NOMO-1 treated with DMSO at 0.1 percent for 48 hours (cell line): ENCODE measurements around the gene SORCS2.

ENCODE experiments used
- DNase-seq: peaks from one replicate; lab custom pipeline; 2025; ENCODE audit not compliant: unreplicated experiment; lab: John Stamatoyannopoulos, UW

Gene SORCS2

GRCh38 chr4:7384929-7385890 lies 192.9 kb downstream of the SORCS2 start:
- DNase-seq, result no peak

GRCh38 chr4:7387925-7388324 lies 195.6 kb downstream of the SORCS2 start:
- DNase-seq, result no peak

GRCh38 chr4:7388627-7389026 lies 196.3 kb downstream of the SORCS2 start:
- no peak for DNase-seq

- no peak for DNase-seq
These were observed 196.9 kb downstream of the SORCS2 start for GRCh38 chr4:7389101-7389701.

GRCh38 chr4:7389719-7390118 lies 197.4 kb downstream of the SORCS2 start:
- no peak for DNase-seq

- DNase-seq, result no peak
These were observed 198.0 kb downstream of the SORCS2 start for GRCh38 chr4:7390336-7390735.

GRCh38 chr4:7390906-7391636 lies 198.7 kb downstream of the SORCS2 start:
- DNase-seq, result no peak

- no peak for DNase-seq
These were observed 199.5 kb downstream of the SORCS2 start for GRCh38 chr4:7391637-7392437.

- DNase-seq, result no peak
These were observed 200.4 kb downstream of the SORCS2 start for GRCh38 chr4:7392438-7393421.

- no peak for DNase-seq
These were observed 201.6 kb downstream of the SORCS2 start for GRCh38 chr4:7393601-7394575.

GRCh38 chr4:7394681-7395451 lies 202.5 kb downstream of the SORCS2 start:
- no peak for DNase-seq

GRCh38 chr4:7395645-7396044 lies 203.3 kb downstream of the SORCS2 start:
- no peak for DNase-seq

GRCh38 chr4:7396186-7396910 lies 204.0 kb downstream of the SORCS2 start:
- DNase-seq, result no peak

GRCh38 chr4:7397206-7398103 lies 205.1 kb downstream of the SORCS2 start:
- no peak for DNase-seq

- no peak for DNase-seq
These were observed 205.7 kb downstream of the SORCS2 start for GRCh38 chr4:7398104-7398423.

- no peak for DNase-seq
These were observed 206.6 kb downstream of the SORCS2 start for GRCh38 chr4:7398788-7399439.
